Epithelial cell of proximal tubule (primary cell): ENCODE measurements around the gene CNOT9. TPM values are rescaled to one million over a fixed set of nuclear protein-coding genes. Genes with fewer than 3 reads are reported as not detected.
"Not testable (repeated sequence)": the region's sequence is repeated elsewhere in the genome, so short reads cannot be mapped to it uniquely, and the experiment has no call there.

Source experiments
- DNase-seq: peaks from one replicate; pipeline ENCODE4 v3.0.0-alpha.2; 2011; ENCODE audit warnings: low read depth
- H3K4me3 ChIP-seq: 2 replicates; pipeline ENCODE4 v1.5.1; 2011; ENCODE audit warnings: low read depth, mild to moderate bottlenecking, low read length
- CTCF ChIP-seq: conservative IDR thresholded peaks from 2 replicates; pipeline ENCODE4 v1.5.1; 2012; ENCODE audit warnings: low read depth, mild to moderate bottlenecking, low read length
- total RNA-seq: library from RNA; depleted of rRNA; stranded (reverse); fragments of >200 nt; gene quantifications from 2 replicates; pipeline ENCODE4 v1.2.3, GENCODE V29; 2015

The CNOT9 gene
- total RNA-seq, 1 donor from 2014 or later, result 56.8 TPM

- TF ChIP-seq CTCF, result no peak
- H3K4me3 ChIP-seq, result no peak overlapping the region
- DNase-seq, result no peak
Measured at GRCh38 chr2:218546012-218546411, 22.6 kb upstream of the CNOT9 start.

- DNase-seq, result no peak
- no peak overlapping the region for H3K4me3 ChIP-seq
- TF ChIP-seq CTCF, result no peak
Measured at GRCh38 chr2:218547511-218547910, 21.1 kb upstream of the CNOT9 start.

GRCh38 chr2:218547978-218548377 lies 20.7 kb upstream of the CNOT9 start:
- no peak for DNase-seq
- no peak overlapping the region for H3K4me3 ChIP-seq
- no peak for TF ChIP-seq CTCF

GRCh38 chr2:218554225-218554624 lies 14.4 kb upstream of the CNOT9 start:
- DNase-seq, H3K4me3 ChIP-seq: not testable (repeated sequence)

GRCh38 chr2:218555527-218555926 lies 13.1 kb upstream of the CNOT9 start:
- TF ChIP-seq CTCF, result no peak

GRCh38 chr2:218557941-218558340 lies 10.7 kb upstream of the CNOT9 start:
- DNase-seq, result no peak
- no peak overlapping the region for H3K4me3 ChIP-seq
- no peak for TF ChIP-seq CTCF

More at GRCh38 chr2:218555527-218555926, 13.1 kb upstream of the CNOT9 start:
- DNase-seq, result no peak
- no peak overlapping the region for H3K4me3 ChIP-seq

- no peak overlapping the region for H3K4me3 ChIP-seq
- no peak for DNase-seq
- no peak for TF ChIP-seq CTCF
Measured at GRCh38 chr2:218558986-218559385, 9.7 kb upstream of the CNOT9 start.

- no peak for TF ChIP-seq CTCF
- no peak for DNase-seq
- H3K4me3 ChIP-seq, result no peak overlapping the region
Measured at GRCh38 chr2:218564056-218564455, 4.6 kb upstream of the CNOT9 start.
